CD14-positive monocyte (primary cell): ENCODE results near the gene ECEL1. TPM values are rescaled to one million over a fixed set of nuclear protein-coding genes. Genes with fewer than 3 reads are reported as not detected.

Experiments used
- DNase-seq, 3 donors: peaks; one replicate each; pipeline ENCODE4 v3.0.0-alpha.2; 2011 to 2022
- H2AFZ ChIP-seq: 2 replicates; pipeline ENCODE4 v1.6.0; 2012; ENCODE audit warnings: mild to moderate bottlenecking, low read depth, low read length, inconsistent platforms; ENCODE audit not compliant: insufficient read depth, poor library complexity, severe bottlenecking
- H3K27ac ChIP-seq, 2 donors: 1 replicate in 1 of 2; 2 replicates in 1 of 2; pipeline ENCODE4 v1.5.1; 2012 to 2013; ENCODE audit warnings: low read length in 2 of 2, control low read depth in 1 of 2, inconsistent platforms in 1 of 2, low read depth in 1 of 2, mild to moderate bottlenecking in 1 of 2
- H3K27me3 ChIP-seq, 2 donors: one replicate each; pipeline versions ENCODE4 v1.6.0 to v1.6.1; 2011 to 2013; ENCODE audit warnings: low read length in 2 of 2; ENCODE audit not compliant: control insufficient read depth in 2 of 2, insufficient read depth in 2 of 2
- H3K36me3 ChIP-seq, 2 donors: replicated peaks in 1 of 2; 1 replicate in 1 of 2; 2 replicates in 1 of 2; pipeline versions ENCODE4 v1.5.1 to v1.6.1; 2012 to 2013; ENCODE audit warnings: low read length in 2 of 2, control low read depth in 1 of 2, inconsistent platforms in 1 of 2, mild to moderate bottlenecking in 1 of 2; ENCODE audit not compliant: insufficient read depth in 2 of 2, control insufficient read depth in 1 of 2
- H3K4me1 ChIP-seq, 2 donors: 1 replicate in 1 of 2; 2 replicates in 1 of 2; pipeline versions ENCODE4 v1.5.1 to v1.6.1; 2012 to 2013; ENCODE audit warnings: low read length in 2 of 2, control low read depth in 1 of 2, inconsistent platforms in 1 of 2, mild to moderate bottlenecking in 1 of 2, moderate library complexity in 1 of 2; ENCODE audit not compliant: insufficient read depth in 2 of 2, control insufficient read depth in 1 of 2
- H3K4me2 ChIP-seq: replicated peaks from 2 replicates; pipeline ENCODE3; 2012; ENCODE audit warnings: low read length, moderate library complexity, mild to moderate bottlenecking; ENCODE audit not compliant: poor library complexity, severe bottlenecking; ENCODE audit errors: extremely low read depth
- H3K4me3 ChIP-seq, 3 experiments: fragments of 200-600 bp in 1 of 3; sonication (generic) in 1 of 3; replicated peaks in 1 of 3; 1 replicate in 2 of 3; 2 replicates in 1 of 3; pipeline ENCODE4 v1.5.1; 2011 to 2013; ENCODE audit warnings: low read length in 3 of 3, mild to moderate bottlenecking in 3 of 3, control low read depth in 2 of 3, low read depth in 2 of 3, inconsistent platforms in 1 of 3, moderate library complexity in 1 of 3
- H3K79me2 ChIP-seq: 2 replicates; pipeline ENCODE4 v1.6.0; 2012; ENCODE audit warnings: mild to moderate bottlenecking, control low read depth, inconsistent platforms, low read length, moderate library complexity; ENCODE audit not compliant: insufficient read depth
- H3K9ac ChIP-seq: 2 replicates; pipeline ENCODE4 v1.6.0; 2017; ENCODE audit warnings: low read length, mild to moderate bottlenecking; ENCODE audit not compliant: insufficient read depth, poor library complexity, severe bottlenecking
- H3K9me3 ChIP-seq, 2 donors: replicated peaks in 1 of 2; 1 replicate in 1 of 2; 2 replicates in 1 of 2; pipeline versions ENCODE4 v1.5.1 to v1.6.1; 2012 to 2013; ENCODE audit warnings: low read length in 2 of 2, control low read depth in 1 of 2; ENCODE audit not compliant: control insufficient read depth in 1 of 2, insufficient read depth in 1 of 2
- H4K20me1 ChIP-seq: 2 replicates; pipeline ENCODE4 v1.6.0; 2012; ENCODE audit warnings: mild to moderate bottlenecking, low read length, control low read depth, moderate library complexity; ENCODE audit not compliant: insufficient read depth
- H3K27ac Mint-ChIP-seq, 7 donors: one replicate each; pipeline ENCODE4 v1.8.0; 2020; ENCODE audit warnings: mild to moderate bottlenecking in 7 of 7, mixed read lengths in 7 of 7, moderate library complexity in 6 of 7, inconsistent platforms in 2 of 7
- H3K27me3 Mint-ChIP-seq, 3 donors: one replicate each; pipeline ENCODE4 v1.8.0; 2021 to 2022; ENCODE audit warnings: low read depth in 3 of 3, mild to moderate bottlenecking in 3 of 3, mixed read lengths in 3 of 3, moderate library complexity in 3 of 3, inconsistent platforms in 1 of 3
- H3K36me3 Mint-ChIP-seq, 2 donors: one replicate each; pipeline ENCODE4 v1.8.0; 2020; ENCODE audit warnings: mixed read lengths in 2 of 2, inconsistent platforms in 1 of 2, mild to moderate bottlenecking in 1 of 2
- H3K4me1 Mint-ChIP-seq: one replicate; pipeline ENCODE4 v1.8.0; 2020; ENCODE audit warnings: mild to moderate bottlenecking, mixed read lengths
- H3K4me3 Mint-ChIP-seq, 2 donors: one replicate each; pipeline ENCODE4 v1.8.0; 2020; ENCODE audit warnings: mild to moderate bottlenecking in 2 of 2, mixed read lengths in 2 of 2, moderate library complexity in 1 of 2
- H3K9me3 Mint-ChIP-seq, 7 donors: one replicate each; pipeline ENCODE4 v1.8.0; 2020 to 2022; ENCODE audit warnings: mixed read lengths in 7 of 7, mild to moderate bottlenecking in 6 of 7, moderate library complexity in 6 of 7, inconsistent platforms in 2 of 7
- CTCF ChIP-seq: fragments of 200-600 bp; IDR thresholded peaks from one replicate; pipeline ENCODE4 v1.8.0; 2022; ENCODE audit warnings: antibody characterized with exemption, mild to moderate bottlenecking
- whole genome bisulfite sequencing: methylation state at CpG from one replicate; pipeline ENCODE4 v1.1.5; 2013; ENCODE audit warnings: missing lambda C conversion rate; ENCODE audit not compliant: insufficient coverage; 5-methylcytosine and 5-hydroxymethylcytosine counted together
- intact Hi-C, 2 donors: fragments of 100-400 bp; cut with micrococcal nuclease; formaldehyde crosslinking; loops; one replicate each; pipeline versions ENCODE4 v1.15.0 to v1.15.1; 2023
- polyA plus RNA-seq, 3 donors: library from polyadenylated mRNA; depleted of rRNA in 1 of 3; unstranded in 2 of 3; stranded (reverse) in 1 of 3; fragments of 300-500 nt in 2 of 3; fragments of >200 nt in 1 of 3; fragmentation: Illumina TruSeq in 2 of 3; gene quantifications; 1 replicate in 2 of 3; 2 replicates in 1 of 3; pipeline ENCODE4 v1.2.3, GENCODE V29; 2012 to 2021

Gene ECEL1
- polyA plus RNA-seq, 3 donors = not detected

DNA sequence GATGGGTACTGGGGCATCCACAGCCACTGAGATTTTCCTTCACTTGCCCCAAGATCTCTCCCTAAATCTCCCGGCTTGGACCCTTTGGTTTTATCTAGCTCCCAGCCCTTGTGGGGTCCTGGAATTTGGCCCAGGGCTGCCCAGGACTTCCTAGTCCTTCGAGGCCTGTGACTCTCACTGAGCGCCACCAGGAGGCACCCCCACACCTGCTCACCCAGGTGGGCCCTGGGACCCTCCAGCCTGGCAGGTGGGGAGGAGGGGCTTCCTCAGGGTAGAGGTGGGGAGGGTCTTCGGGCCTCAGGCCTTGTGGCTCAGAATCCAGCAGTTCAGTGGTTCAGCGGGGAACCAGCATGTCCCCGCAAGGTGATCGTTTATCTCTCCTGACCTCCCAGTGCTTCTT is 20.6 kb upstream of the ECEL1 start:
- Mint-ChIP-seq H3K27ac (no peak overlapping the region), H3K36me3 (no peaks in the 10 kb centered on the region), H3K4me3 (no peak overlapping the region), H3K4me1 (no peaks in the 10 kb centered on the region), H3K27me3 (peaks cover 30 to 47% (median 40%) of the 10 kb centered on the region in 3 donors), H3K9me3 (peaks cover 0 to 4% (median 0%) of the 10 kb centered on the region in 7 donors)
- intact Hi-C loops = no loop called here
- no peak for TF ChIP-seq CTCF
- no peaks in the 10 kb centered on the region for H3K36me3 ChIP-seq
- peaks cover 15 to 20% of the 10 kb centered on the region in 2 donors for H3K27me3 ChIP-seq
- H3K4me3 ChIP-seq = no peak overlapping the region
- H3K27ac ChIP-seq = no peak overlapping the region
- DNase-seq = no peak
- H3K4me2 ChIP-seq = no peak overlapping the region
- no peak overlapping the region for H2AFZ ChIP-seq
- no peak overlapping the region for H3K9ac ChIP-seq
- no peaks in the 10 kb centered on the region for H4K20me1 ChIP-seq
- H3K9me3 ChIP-seq = peaks cover 0 to 11% of the 10 kb centered on the region in 2 donors
- no peaks in the 10 kb centered on the region for H3K4me1 ChIP-seq
- 90% methylated on average over 4 of the region's 7 CpGs for WGBS
- no peaks in the 10 kb centered on the region for H3K79me2 ChIP-seq

DNA sequence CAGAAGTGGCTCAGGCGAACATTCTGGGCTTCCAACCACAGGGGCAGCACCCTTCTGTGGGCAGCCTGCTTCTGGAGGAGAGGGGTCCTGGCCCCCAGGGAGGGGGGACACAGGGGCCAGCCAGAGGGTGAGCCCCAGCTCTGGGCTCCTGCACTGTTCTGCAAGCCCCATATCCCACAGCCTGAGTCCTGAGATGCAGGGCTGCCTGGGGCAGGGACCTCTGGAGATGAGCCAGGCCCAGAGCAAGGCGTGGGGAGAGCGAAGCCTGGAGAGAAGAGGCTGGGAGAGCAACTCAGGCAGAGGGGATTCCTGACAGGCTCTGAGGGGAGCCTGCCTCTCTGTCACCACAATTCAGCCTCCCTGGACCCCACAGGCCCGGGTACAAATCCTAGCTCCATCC is 19.1 kb upstream of the ECEL1 start:
- Mint-ChIP-seq H3K4me3 (no peak overlapping the region), H3K36me3 (no peaks in the 10 kb centered on the region), H3K4me1 (peaks cover 2% of the 10 kb centered on the region), H3K9me3 (peaks cover 0 to 6% (median 3%) of the 10 kb centered on the region in 7 donors), H3K27ac (no peak overlapping the region), H3K27me3 (peaks cover 40 to 61% (median 56%) of the 10 kb centered on the region in 3 donors)
- H3K4me3 ChIP-seq = no peak overlapping the region
- intact Hi-C loops = no loop called here
- H3K9me3 ChIP-seq = peaks cover 0 to 11% of the 10 kb centered on the region in 2 donors
- no peaks in the 10 kb centered on the region for H3K36me3 ChIP-seq
- WGBS = 83% methylated on average over 2 of the region's 4 CpGs
- H3K4me1 ChIP-seq = no peaks in the 10 kb centered on the region
- no peak for DNase-seq
- H3K27me3 ChIP-seq = peaks cover 15 to 30% of the 10 kb centered on the region in 2 donors
- no peaks in the 10 kb centered on the region for H3K79me2 ChIP-seq
- TF ChIP-seq CTCF = no peak
- no peak overlapping the region for H3K4me2 ChIP-seq
- H2AFZ ChIP-seq = no peak overlapping the region
- H4K20me1 ChIP-seq = no peaks in the 10 kb centered on the region
- no peak overlapping the region for H3K27ac ChIP-seq
- H3K9ac ChIP-seq = no peak overlapping the region
